A673 (cell line): ENCODE results near the gene AP2A1.

Experiments used
- CTCF ChIP-seq: fragments of 300-800, 200-600 bp; sonication (generic); conservative IDR thresholded peaks from 2 replicates; pipeline ENCODE4 v1.5.1; 2017; ENCODE audit warnings: low read depth, mild to moderate bottlenecking, antibody characterized with exemption, low read length, moderate library complexity, mixed read lengths
- EZH2 ChIP-seq: fragments of 200-600 bp; sonication (generic); IDR thresholded peaks from 2 replicates; pipeline ENCODE4 v1.6.1; 2017; ENCODE audit warnings: borderline replicate concordance, low read depth, mild to moderate bottlenecking, mixed read lengths, antibody characterized with exemption, low read length; ENCODE audit not compliant: poor library complexity, severe bottlenecking

GRCh38 chr19:49837009-49837310 is 70.2 kb downstream of the AP2A1 start:
- TF ChIP-seq CTCF = no peak
- TF ChIP-seq EZH2 = no peak
